Loucy (cell line): ENCODE results near the gene KIAA0408.
A peak's percentile ranks its signal among the peaks of the same experiment; 100 is the strongest.
"Not testable (repeated sequence)": the region's sequence is repeated elsewhere in the genome, so short reads cannot be mapped to it uniquely, and the experiment has no call there.

ENCODE experiments used
- H2AFZ ChIP-seq: fragments of 200-600 bp; sonication (generic); 2 replicates; pipeline ENCODE4 v1.6.0; 2016; ENCODE audit warnings: antibody characterized with exemption, mild to moderate bottlenecking, low read length, moderate library complexity
- H3F3A ChIP-seq: fragments of 200-600 bp; 2 replicates; pipeline ENCODE4 v1.6.0; 2016; ENCODE audit warnings: antibody characterized with exemption, low read depth, mild to moderate bottlenecking
- H3K27me3 ChIP-seq: fragments of 200-600 bp; sonication (generic); 2 replicates; pipeline ENCODE4 v1.6.1; 2014; ENCODE audit warnings: low read length, mild to moderate bottlenecking; ENCODE audit not compliant: insufficient read depth, poor library complexity, severe bottlenecking
- H3K36me3 ChIP-seq: fragments of 200-600 bp; sonication (generic); 2 replicates; pipeline ENCODE4 v1.6.1; 2016; ENCODE audit warnings: low read length; ENCODE audit not compliant: insufficient read depth
- H3K4me1 ChIP-seq: fragments of 200-600 bp; sonication (generic); 2 replicates; pipeline ENCODE4 v1.5.1; 2014; ENCODE audit warnings: low read length, mild to moderate bottlenecking; ENCODE audit not compliant: insufficient read depth, poor library complexity, severe bottlenecking
- H3K4me2 ChIP-seq: fragments of 200-600 bp; sonication (generic); 2 replicates; pipeline ENCODE4 v1.6.0; 2014; ENCODE audit warnings: antibody characterized with exemption, low read length, low read depth, mild to moderate bottlenecking; ENCODE audit not compliant: poor library complexity, severe bottlenecking
- H3K4me3 ChIP-seq: fragments of 200-600 bp; sonication (generic); 2 replicates; pipeline ENCODE4 v1.5.1; 2014; ENCODE audit warnings: low read length, mild to moderate bottlenecking, mixed read lengths; ENCODE audit not compliant: poor library complexity, severe bottlenecking
- H3K79me2 ChIP-seq: fragments of 200-600 bp; sonication (generic); 2 replicates; pipeline ENCODE4 v1.6.1; 2014; ENCODE audit warnings: low read length; ENCODE audit not compliant: insufficient read depth
- H3K9ac ChIP-seq: fragments of 200-600 bp; sonication (generic); 2 replicates; pipeline ENCODE4 v1.6.0; 2014; ENCODE audit warnings: mild to moderate bottlenecking, low read depth, low read length, moderate library complexity; ENCODE audit not compliant: poor library complexity, severe bottlenecking
- H3K9me2 ChIP-seq: fragments of 200-600 bp; sonication (generic); replicated peaks from 2 replicates; pipeline ENCODE4 v1.6.1; 2016; ENCODE audit warnings: low read depth, low read length, mixed read lengths
- H3K9me3 ChIP-seq: fragments of 200-600 bp; sonication (generic); 2 replicates; pipeline ENCODE4 v1.6.1; 2014; ENCODE audit warnings: mild to moderate bottlenecking, antibody characterized with exemption, low read length, low read depth; ENCODE audit not compliant: insufficient read depth
- H4K20me1 ChIP-seq: fragments of 200-600 bp; sonication (generic); 2 replicates; pipeline ENCODE4 v1.6.0; 2014; ENCODE audit warnings: antibody characterized with exemption, low read length, mild to moderate bottlenecking; ENCODE audit not compliant: insufficient read depth, poor library complexity, severe bottlenecking
- CTCF ChIP-seq: fragments of 200-600 bp; sonication (generic); conservative IDR thresholded peaks from 2 replicates; pipeline ENCODE4 v1.5.1; 2014; ENCODE audit warnings: mild to moderate bottlenecking, antibody characterized with exemption, low read length
- EZH2phosphoT487 ChIP-seq: fragments of 200-600 bp; IDR thresholded peaks from 2 replicates; pipeline ENCODE4 v1.6.1; 2018; ENCODE audit warnings: antibody characterized with exemption, mild to moderate bottlenecking, moderate library complexity, borderline replicate concordance

Gene KIAA0408

GRCh38 chr6:127434651-127435050 is 24.5 kb downstream of the KIAA0408 start:
- Histone ChIP-seq H3F3A (no peaks in the 10 kb centered on the region), H3K9ac (no peak overlapping the region), H3K4me1 (no peaks in the 10 kb centered on the region), H2AFZ (no peak overlapping the region), H3K4me2 (no peak overlapping the region), H3K79me2 (no peaks in the 10 kb centered on the region), H3K36me3 (no peaks in the 10 kb centered on the region), H3K9me2 (no peaks in the 10 kb centered on the region), H4K20me1 (no peaks in the 10 kb centered on the region), H3K9me3 (no peaks in the 10 kb centered on the region), H3K27me3 (no peaks in the 10 kb centered on the region), H3K4me3 (no peak overlapping the region)
- TF ChIP-seq CTCF (no peak), EZH2phosphoT487 (no peak)

- H3K9me2 ChIP-seq, H3K27me3 ChIP-seq, H2AFZ ChIP-seq, H3K9me3 ChIP-seq, H3K4me3 ChIP-seq, H3K36me3 ChIP-seq, H3K4me1 ChIP-seq, H3K4me2 ChIP-seq, H3K79me2 ChIP-seq, H3F3A ChIP-seq, H3K9ac ChIP-seq, H4K20me1 ChIP-seq: not testable (repeated sequence)
Measured at GRCh38 chr6:127428562-127428961, 30.6 kb downstream of the KIAA0408 start.

GRCh38 chr6:127423921-127424320 is 35.3 kb downstream of the KIAA0408 start:
- H3K9me2 ChIP-seq = no peaks in the 10 kb centered on the region
- no peak overlapping the region for H3K4me2 ChIP-seq
- no peaks in the 10 kb centered on the region for H3K79me2 ChIP-seq
- H3K9ac ChIP-seq = no peak overlapping the region
- no peaks in the 10 kb centered on the region for H3K9me3 ChIP-seq
- no peaks in the 10 kb centered on the region for H3K27me3 ChIP-seq
- no peaks in the 10 kb centered on the region for H3K36me3 ChIP-seq
- no peak overlapping the region for H3K4me3 ChIP-seq
- no peaks in the 10 kb centered on the region for H4K20me1 ChIP-seq
- no peaks in the 10 kb centered on the region for H3F3A ChIP-seq
- H2AFZ ChIP-seq = peak overlapping the region; percentile 46; the same call in 1 of the 2 replicates
- H3K4me1 ChIP-seq = peaks cover 6% of the 10 kb centered on the region
- TF ChIP-seq EZH2phosphoT487 = no peak
- TF ChIP-seq CTCF = no peak

GRCh38 chr6:127421164-127421563 is 38.0 kb downstream of the KIAA0408 start:
- not testable (repeated sequence) for H3K9me3 ChIP-seq, H3K9me2 ChIP-seq, H3K4me2 ChIP-seq, H3F3A ChIP-seq, H3K4me3 ChIP-seq, H3K36me3 ChIP-seq, H3K9ac ChIP-seq, H3K4me1 ChIP-seq, H3K79me2 ChIP-seq, H3K27me3 ChIP-seq, H4K20me1 ChIP-seq, H2AFZ ChIP-seq
